ENCODE results near the gene ASIC3.

Gene ASIC3

GRCh38 chr7:151032936-151033863 is 15.1 kb upstream of the ASIC3 start:
- DNase-seq (ENCODE audit: low read depth) = no peak
- H3K4me3 ChIP-seq (ENCODE audit: control insufficient read depth, low read depth, low read length) = no peak overlapping the region
- TF ChIP-seq, protein P1, sequence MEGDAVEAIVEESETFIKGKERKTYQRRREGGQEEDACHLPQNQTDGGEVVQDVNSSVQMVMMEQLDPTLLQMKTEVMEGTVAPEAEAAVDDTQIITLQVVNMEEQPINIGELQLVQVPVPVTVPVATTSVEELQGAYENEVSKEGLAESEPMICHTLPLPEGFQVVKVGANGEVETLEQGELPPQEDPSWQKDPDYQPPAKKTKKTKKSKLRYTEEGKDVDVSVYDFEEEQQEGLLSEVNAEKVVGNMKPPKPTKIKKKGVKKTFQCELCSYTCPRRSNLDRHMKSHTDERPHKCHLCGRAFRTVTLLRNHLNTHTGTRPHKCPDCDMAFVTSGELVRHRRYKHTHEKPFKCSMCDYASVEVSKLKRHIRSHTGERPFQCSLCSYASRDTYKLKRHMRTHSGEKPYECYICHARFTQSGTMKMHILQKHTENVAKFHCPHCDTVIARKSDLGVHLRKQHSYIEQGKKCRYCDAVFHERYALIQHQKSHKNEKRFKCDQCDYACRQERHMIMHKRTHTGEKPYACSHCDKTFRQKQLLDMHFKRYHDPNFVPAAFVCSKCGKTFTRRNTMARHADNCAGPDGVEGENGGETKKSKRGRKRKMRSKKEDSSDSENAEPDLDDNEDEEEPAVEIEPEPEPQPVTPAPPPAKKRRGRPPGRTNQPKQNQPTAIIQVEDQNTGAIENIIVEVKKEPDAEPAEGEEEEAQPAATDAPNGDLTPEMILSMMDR (IDR thresholded peaks at IDR 0.05; ENCODE audit: control insufficient read depth, insufficient read depth, low read depth, low read length, missing control alignments) = no peak

- TF ChIP-seq, protein P1 (IDR thresholded peaks at IDR 0.05; ENCODE audit: control insufficient read depth, insufficient read depth, low read depth, low read length, missing control alignments) = no peak
- no peak overlapping the region for H3K4me3 ChIP-seq (ENCODE audit: control insufficient read depth, low read depth, low read length)
Measured at GRCh38 chr7:151033864-151034249, 14.5 kb upstream of the ASIC3 start.

GRCh38 chr7:151034312-151035025 is 13.9 kb upstream of the ASIC3 start:
- DNase-seq (ENCODE audit: low read depth) = no peak
- H3K4me3 ChIP-seq (ENCODE audit: control insufficient read depth, low read depth, low read length) = no peak overlapping the region
- TF ChIP-seq, protein P1 (IDR thresholded peaks at IDR 0.05; ENCODE audit: control insufficient read depth, insufficient read depth, low read depth, low read length, missing control alignments) = no peak

More at GRCh38 chr7:151033864-151034249, 14.5 kb upstream of the ASIC3 start:
- DNase-seq (ENCODE audit: low read depth) = no peak

DNA sequence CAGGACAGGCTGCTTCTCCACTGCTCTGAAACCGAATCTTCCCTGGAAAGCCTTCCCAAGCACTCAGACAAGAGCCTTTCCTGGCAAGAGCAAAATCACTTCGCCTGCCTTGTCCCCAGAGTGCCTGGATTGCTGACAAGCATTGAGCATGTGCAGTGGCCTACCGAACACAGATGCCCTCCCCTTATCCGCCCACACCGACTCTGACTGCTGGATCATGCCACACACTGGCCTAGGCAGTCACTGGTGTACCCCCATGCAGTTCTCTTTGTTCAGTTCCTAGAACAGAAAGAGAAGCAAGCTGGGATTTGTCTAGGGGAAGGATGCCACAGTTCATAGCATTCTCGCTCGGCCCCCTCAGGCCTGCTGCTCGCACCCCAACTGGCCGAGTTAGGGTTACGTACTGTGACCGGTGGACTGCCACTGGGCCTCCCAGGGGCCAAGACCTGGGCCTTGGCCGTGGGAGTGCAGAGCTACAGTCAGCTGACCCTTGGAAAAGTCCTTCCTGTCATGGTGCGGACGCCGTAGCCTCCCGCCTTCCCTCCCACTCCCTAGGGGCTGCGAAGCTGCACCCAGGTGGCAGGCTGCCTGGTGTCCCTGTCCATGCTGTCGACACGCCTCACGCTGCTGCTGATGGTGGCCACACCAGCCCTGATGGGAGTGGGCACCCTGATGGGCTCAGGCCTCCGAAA is 13.2 kb upstream of the ASIC3 start:
- no peak for DNase-seq (ENCODE audit: low read depth)
- TF ChIP-seq, protein P1 (IDR thresholded peaks at IDR 0.05; ENCODE audit: control insufficient read depth, insufficient read depth, low read depth, low read length, missing control alignments) = no peak
- H3K4me3 ChIP-seq (ENCODE audit: control insufficient read depth, low read depth, low read length) = no peak overlapping the region

- DNase-seq (ENCODE audit: low read depth) = no peak
- TF ChIP-seq, protein P1 (IDR thresholded peaks at IDR 0.05; ENCODE audit: control insufficient read depth, insufficient read depth, low read depth, low read length, missing control alignments) = no peak
- no peak overlapping the region for H3K4me3 ChIP-seq (ENCODE audit: control insufficient read depth, low read depth, low read length)
Measured at GRCh38 chr7:151035902-151036301, 12.4 kb upstream of the ASIC3 start.

Measured in AG09309 (cell line).